HG03039 (cell line): ENCODE measurements around the gene METTL22.

ENCODE experiments used
- ATAC-seq: cut with Tn5 transposase; IDR thresholded peaks from one replicate; pipeline ENCODE4 v1.9.1; 2021; ENCODE audit warnings: mild to moderate bottlenecking, moderate library complexity; ENCODE audit not compliant: unreplicated experiment

METTL22 gene

DNA sequence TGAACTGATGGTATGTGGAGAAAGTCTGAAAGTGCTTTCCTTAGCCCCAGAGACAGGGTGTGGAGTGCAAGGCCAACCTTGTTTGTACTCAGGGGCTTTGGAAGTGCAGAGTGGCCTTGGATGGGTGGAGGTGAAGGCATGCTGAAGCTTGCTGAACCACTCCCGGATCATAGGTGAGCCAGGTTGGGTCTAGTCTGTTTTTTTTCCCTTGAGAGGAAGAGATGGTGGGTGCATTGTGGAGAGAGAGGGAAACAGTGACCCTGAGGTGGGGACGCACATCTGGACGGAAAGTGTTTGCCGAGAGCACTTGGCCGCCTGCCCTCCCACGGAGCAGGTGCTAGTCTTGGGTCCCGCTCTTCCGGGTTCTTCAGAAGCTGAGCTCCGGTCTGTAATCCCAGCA, 65.4 kb downstream of the METTL22 start:
- no peak for ATAC-seq

DNA sequence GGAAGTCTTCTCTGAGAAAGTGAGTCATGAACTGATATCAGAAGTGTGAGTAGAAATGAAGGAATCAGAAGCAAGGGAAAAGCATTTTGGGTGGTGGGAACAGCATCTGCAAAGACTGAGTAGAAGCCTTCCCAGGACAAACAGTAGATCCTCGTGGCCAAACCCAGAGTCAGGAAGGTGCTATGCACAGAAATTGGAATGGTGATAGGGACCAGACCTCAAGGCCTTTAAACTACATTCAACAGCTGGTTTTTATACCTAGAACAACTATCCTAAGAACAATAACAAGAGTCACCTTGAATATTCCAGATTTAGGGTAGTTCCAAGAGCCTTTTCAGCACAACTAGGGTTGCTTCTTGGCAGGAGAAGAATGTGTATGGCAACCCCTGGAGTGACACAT, 68.2 kb downstream of the METTL22 start:
- ATAC-seq, result no peak

DNA sequence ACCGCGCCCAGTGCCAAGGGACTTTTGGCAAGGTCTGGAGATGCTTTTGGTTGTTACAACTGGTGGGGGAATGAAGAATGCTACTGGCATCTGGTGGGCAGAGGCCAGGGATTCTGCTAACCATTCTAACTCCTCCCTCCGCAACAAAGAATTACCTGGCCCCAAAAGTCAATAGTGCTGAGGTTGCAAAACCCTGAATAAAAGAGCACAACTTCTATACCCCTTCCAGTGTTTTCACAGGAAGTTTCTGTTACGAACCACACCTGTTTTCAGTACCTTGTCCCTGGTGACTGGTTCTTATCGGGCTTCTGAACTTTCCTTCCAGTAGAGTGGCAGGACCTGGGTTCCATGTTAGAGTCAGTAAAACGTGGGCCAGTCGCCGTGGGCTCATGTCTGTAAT, 70.2 kb downstream of the METTL22 start:
- ATAC-seq, result no peak

DNA sequence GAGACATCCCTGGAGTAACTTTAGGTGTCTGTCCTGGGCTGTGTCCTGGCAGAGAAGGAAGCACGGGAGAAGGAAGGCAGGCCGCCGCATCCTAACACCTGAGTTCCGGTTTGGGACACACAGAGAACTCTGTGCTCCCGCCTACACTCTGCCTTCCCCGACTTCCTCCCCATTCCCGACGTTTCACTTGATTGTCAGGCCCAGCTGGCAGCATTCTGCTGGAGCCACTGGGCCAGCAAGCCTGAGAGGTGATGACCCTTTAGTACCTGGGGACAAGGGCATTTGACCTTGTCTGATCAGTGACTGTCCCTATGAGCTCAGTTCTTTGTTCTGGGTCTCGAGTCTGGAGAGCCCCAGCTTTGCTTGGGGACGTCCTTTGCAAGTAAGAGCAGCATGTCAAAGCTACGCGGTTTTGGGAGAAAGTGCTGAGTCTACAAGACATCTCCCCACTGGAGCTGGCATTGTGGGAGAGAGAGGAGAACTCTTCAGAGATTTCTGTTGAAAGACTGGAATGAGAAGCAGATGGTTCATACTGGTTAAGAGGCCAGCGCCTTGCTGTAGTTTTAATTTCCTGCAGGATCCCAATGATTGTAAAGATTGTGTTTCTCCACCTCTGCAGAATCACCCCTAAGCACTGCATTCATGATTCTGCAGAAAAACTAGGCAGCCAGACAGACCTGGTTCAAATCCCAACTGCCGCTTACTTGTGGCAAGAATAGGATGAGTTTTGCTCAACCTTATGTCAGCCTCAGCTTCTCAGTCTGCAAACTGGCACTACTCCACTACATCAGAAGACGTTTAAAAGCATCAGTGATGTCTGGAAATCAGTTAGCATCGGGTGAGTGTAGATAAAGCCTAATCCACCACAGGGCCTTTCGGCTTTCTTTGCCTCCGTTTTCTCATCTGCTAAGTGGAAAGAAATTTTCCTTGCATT, 73.6 kb downstream of the METTL22 start:
- ATAC-seq, result no peak

DNA sequence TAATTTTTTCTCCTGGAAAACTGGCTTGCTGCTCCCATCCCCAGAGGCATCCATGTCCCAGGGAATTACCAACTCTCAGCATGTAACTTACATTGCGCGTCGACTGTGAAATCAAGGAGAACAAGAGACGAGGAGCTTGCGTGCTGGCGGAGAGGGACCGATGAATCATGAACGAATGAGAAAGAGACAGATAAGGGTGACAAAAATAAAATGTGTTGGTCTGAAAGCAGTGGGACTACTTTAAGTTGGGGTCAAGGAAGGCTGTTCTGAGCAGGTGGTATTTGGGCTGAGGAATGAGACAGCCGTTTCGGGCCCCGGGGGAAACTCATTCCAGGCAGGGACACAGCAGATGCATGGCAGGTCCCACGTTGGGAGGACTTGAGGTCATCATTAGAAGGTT, 75.4 kb downstream of the METTL22 start:
- no peak for ATAC-seq

DNA sequence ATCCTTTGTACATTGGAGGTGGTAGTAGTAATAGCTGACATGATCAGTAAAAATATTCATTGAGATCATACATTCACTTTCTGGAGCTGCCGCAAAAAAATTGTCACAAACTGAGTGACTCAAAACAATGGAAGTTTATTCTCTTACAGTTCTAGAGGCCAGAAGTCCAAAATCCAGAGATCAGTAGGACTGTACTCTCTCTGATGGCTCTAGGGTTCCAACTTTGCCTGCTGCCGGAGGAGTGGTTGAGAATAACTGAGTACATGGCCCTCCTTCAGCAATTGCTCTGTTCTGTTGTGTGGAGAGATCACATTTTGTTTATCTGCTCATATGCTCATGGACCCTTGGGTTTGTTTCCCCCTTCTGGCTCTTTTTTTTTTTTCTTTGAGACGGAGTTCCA, 76.5 kb downstream of the METTL22 start:
- no peak for ATAC-seq
